CD14-positive monocyte (primary cell): ENCODE data around the gene CST7. TPM values are rescaled to one million over a fixed set of nuclear protein-coding genes. Genes with fewer than 3 reads are reported as not detected.

Source experiments
- DNase-seq, 3 donors: peaks; one replicate each; pipeline ENCODE4 v3.0.0-alpha.2; 2011 to 2022
- H2AFZ ChIP-seq: 2 replicates; pipeline ENCODE4 v1.6.0; 2012; ENCODE audit warnings: mild to moderate bottlenecking, low read depth, low read length, inconsistent platforms; ENCODE audit not compliant: insufficient read depth, poor library complexity, severe bottlenecking
- H3K27ac ChIP-seq, 2 donors: 1 replicate in 1 of 2; 2 replicates in 1 of 2; pipeline ENCODE4 v1.5.1; 2012 to 2013; ENCODE audit warnings: low read length in 2 of 2, control low read depth in 1 of 2, inconsistent platforms in 1 of 2, low read depth in 1 of 2, mild to moderate bottlenecking in 1 of 2
- H3K27me3 ChIP-seq, 2 donors: one replicate each; pipeline versions ENCODE4 v1.6.0 to v1.6.1; 2011 to 2013; ENCODE audit warnings: low read length in 2 of 2; ENCODE audit not compliant: control insufficient read depth in 2 of 2, insufficient read depth in 2 of 2
- H3K36me3 ChIP-seq, 2 donors: replicated peaks in 1 of 2; 1 replicate in 1 of 2; 2 replicates in 1 of 2; pipeline versions ENCODE4 v1.5.1 to v1.6.1; 2012 to 2013; ENCODE audit warnings: low read length in 2 of 2, control low read depth in 1 of 2, inconsistent platforms in 1 of 2, mild to moderate bottlenecking in 1 of 2; ENCODE audit not compliant: insufficient read depth in 2 of 2, control insufficient read depth in 1 of 2
- H3K4me1 ChIP-seq, 2 donors: 1 replicate in 1 of 2; 2 replicates in 1 of 2; pipeline versions ENCODE4 v1.5.1 to v1.6.1; 2012 to 2013; ENCODE audit warnings: low read length in 2 of 2, control low read depth in 1 of 2, inconsistent platforms in 1 of 2, mild to moderate bottlenecking in 1 of 2, moderate library complexity in 1 of 2; ENCODE audit not compliant: insufficient read depth in 2 of 2, control insufficient read depth in 1 of 2
- H3K4me2 ChIP-seq: replicated peaks from 2 replicates; pipeline ENCODE3; 2012; ENCODE audit warnings: low read length, moderate library complexity, mild to moderate bottlenecking; ENCODE audit not compliant: poor library complexity, severe bottlenecking; ENCODE audit errors: extremely low read depth
- H3K4me3 ChIP-seq, 3 experiments: fragments of 200-600 bp in 1 of 3; sonication (generic) in 1 of 3; replicated peaks in 1 of 3; 1 replicate in 2 of 3; 2 replicates in 1 of 3; pipeline ENCODE4 v1.5.1; 2011 to 2013; ENCODE audit warnings: low read length in 3 of 3, mild to moderate bottlenecking in 3 of 3, control low read depth in 2 of 3, low read depth in 2 of 3, inconsistent platforms in 1 of 3, moderate library complexity in 1 of 3
- H3K79me2 ChIP-seq: 2 replicates; pipeline ENCODE4 v1.6.0; 2012; ENCODE audit warnings: mild to moderate bottlenecking, control low read depth, inconsistent platforms, low read length, moderate library complexity; ENCODE audit not compliant: insufficient read depth
- H3K9ac ChIP-seq: 2 replicates; pipeline ENCODE4 v1.6.0; 2017; ENCODE audit warnings: low read length, mild to moderate bottlenecking; ENCODE audit not compliant: insufficient read depth, poor library complexity, severe bottlenecking
- H3K9me3 ChIP-seq, 2 donors: replicated peaks in 1 of 2; 1 replicate in 1 of 2; 2 replicates in 1 of 2; pipeline versions ENCODE4 v1.5.1 to v1.6.1; 2012 to 2013; ENCODE audit warnings: low read length in 2 of 2, control low read depth in 1 of 2; ENCODE audit not compliant: control insufficient read depth in 1 of 2, insufficient read depth in 1 of 2
- H4K20me1 ChIP-seq: 2 replicates; pipeline ENCODE4 v1.6.0; 2012; ENCODE audit warnings: mild to moderate bottlenecking, low read length, control low read depth, moderate library complexity; ENCODE audit not compliant: insufficient read depth
- H3K27ac Mint-ChIP-seq, 7 donors: one replicate each; pipeline ENCODE4 v1.8.0; 2020; ENCODE audit warnings: mild to moderate bottlenecking in 7 of 7, mixed read lengths in 7 of 7, moderate library complexity in 6 of 7, inconsistent platforms in 2 of 7
- H3K27me3 Mint-ChIP-seq, 3 donors: one replicate each; pipeline ENCODE4 v1.8.0; 2021 to 2022; ENCODE audit warnings: low read depth in 3 of 3, mild to moderate bottlenecking in 3 of 3, mixed read lengths in 3 of 3, moderate library complexity in 3 of 3, inconsistent platforms in 1 of 3
- H3K36me3 Mint-ChIP-seq, 2 donors: one replicate each; pipeline ENCODE4 v1.8.0; 2020; ENCODE audit warnings: mixed read lengths in 2 of 2, inconsistent platforms in 1 of 2, mild to moderate bottlenecking in 1 of 2
- H3K4me1 Mint-ChIP-seq: one replicate; pipeline ENCODE4 v1.8.0; 2020; ENCODE audit warnings: mild to moderate bottlenecking, mixed read lengths
- H3K4me3 Mint-ChIP-seq, 2 donors: one replicate each; pipeline ENCODE4 v1.8.0; 2020; ENCODE audit warnings: mild to moderate bottlenecking in 2 of 2, mixed read lengths in 2 of 2, moderate library complexity in 1 of 2
- H3K9me3 Mint-ChIP-seq, 7 donors: one replicate each; pipeline ENCODE4 v1.8.0; 2020 to 2022; ENCODE audit warnings: mixed read lengths in 7 of 7, mild to moderate bottlenecking in 6 of 7, moderate library complexity in 6 of 7, inconsistent platforms in 2 of 7
- CTCF ChIP-seq: fragments of 200-600 bp; IDR thresholded peaks from one replicate; pipeline ENCODE4 v1.8.0; 2022; ENCODE audit warnings: antibody characterized with exemption, mild to moderate bottlenecking
- WGBS: methylation state at CpG from one replicate; pipeline ENCODE4 v1.1.5; 2013; ENCODE audit warnings: missing lambda C conversion rate; ENCODE audit not compliant: insufficient coverage; 5-methylcytosine and 5-hydroxymethylcytosine counted together
- intact Hi-C, 2 donors: fragments of 100-400 bp; cut with micrococcal nuclease; formaldehyde crosslinking; loops; one replicate each; pipeline versions ENCODE4 v1.15.0 to v1.15.1; 2023
- polyA plus RNA-seq, 3 donors: library from polyadenylated mRNA; depleted of rRNA in 1 of 3; unstranded in 2 of 3; stranded (reverse) in 1 of 3; fragments of 300-500 nt in 2 of 3; fragments of >200 nt in 1 of 3; fragmentation: Illumina TruSeq in 2 of 3; gene quantifications; 1 replicate in 2 of 3; 2 replicates in 1 of 3; pipeline ENCODE4 v1.2.3, GENCODE V29; 2012 to 2021

The CST7 gene
- polyA plus RNA-seq, 3 donors: 1.2 to 3.2 (median 1.8) TPM

DNA sequence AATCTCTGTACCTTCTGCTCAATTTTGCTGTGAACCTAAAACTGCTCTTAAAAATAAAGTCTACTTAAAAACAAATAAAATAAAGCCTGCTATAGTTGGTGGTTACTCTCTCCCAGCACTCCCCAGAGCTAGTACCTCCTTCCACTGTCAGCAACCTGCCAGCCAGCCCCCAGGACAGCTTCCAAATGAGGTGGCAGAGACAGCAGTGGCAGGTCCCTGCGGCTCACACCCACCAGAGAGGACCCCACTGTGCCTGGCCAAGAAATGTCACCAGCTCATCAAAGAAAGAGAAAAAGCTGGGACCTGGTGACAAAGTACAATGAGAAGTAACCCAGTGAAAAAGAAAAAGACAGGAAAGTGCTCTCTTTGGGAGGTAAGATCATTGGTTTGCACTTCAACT is 28.3 kb downstream of the CST7 start:
- no peak for TF ChIP-seq CTCF
- no peak overlapping the region for H3K4me3 Mint-ChIP-seq
- peaks cover 3% of the 10 kb centered on the region for H4K20me1 ChIP-seq
- peak overlapping the region in 3 of 7 donors; percentile 4 to 65 (median 36) for H3K27ac Mint-ChIP-seq
- no peak overlapping the region for H3K9ac ChIP-seq
- peaks cover 0 to 16% (median 11%) of the 10 kb centered on the region in 7 donors for H3K9me3 Mint-ChIP-seq
- H3K4me3 ChIP-seq: no peak overlapping the region
- H3K9me3 ChIP-seq: peaks cover 0 to 10% of the 10 kb centered on the region in 2 donors
- peaks cover 31 to 34% of the 10 kb centered on the region in 2 donors for H3K4me1 ChIP-seq
- no CpG with 5 or more reads among the region's 1 CpG for WGBS
- H3K27me3 ChIP-seq: no peaks in the 10 kb centered on the region
- H3K27ac ChIP-seq: peak overlapping the region in 1 of 2 donors; percentile 19
- peaks cover 68% of the 10 kb centered on the region for H3K79me2 ChIP-seq
- no peaks in the 10 kb centered on the region for H3K27me3 Mint-ChIP-seq
- no peak overlapping the region for H2AFZ ChIP-seq
- peaks cover 33% of the 10 kb centered on the region for H3K4me1 Mint-ChIP-seq
- intact Hi-C loops: no loop called here
- H3K36me3 Mint-ChIP-seq: peaks cover 80 to 84% of the 10 kb centered on the region in 2 donors
- DNase-seq: no peak
- H3K36me3 ChIP-seq: peaks cover 52 to 83% of the 10 kb centered on the region in 2 donors
- H3K4me2 ChIP-seq: no peak overlapping the region

DNA sequence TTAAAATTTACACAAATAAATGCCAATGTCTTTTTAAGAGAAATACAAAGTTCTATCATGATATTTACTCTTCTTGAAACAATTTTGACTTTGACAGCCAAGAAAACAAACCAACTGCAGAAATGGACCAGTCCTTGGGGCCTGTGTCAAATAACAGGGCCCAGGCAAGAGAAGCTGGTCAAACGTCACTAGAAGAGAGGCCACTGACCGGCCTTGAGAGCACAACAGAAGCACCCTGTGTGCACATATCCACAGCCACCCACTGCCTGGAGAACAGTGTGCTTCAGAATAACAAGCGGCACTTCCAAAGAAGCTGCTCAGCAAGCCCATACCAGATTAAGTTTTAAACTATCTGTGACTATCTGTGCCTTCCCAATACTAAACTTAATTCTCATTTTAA is 28.7 kb downstream of the CST7 start:
- H3K9me3 Mint-ChIP-seq: peaks cover 0 to 16% (median 11%) of the 10 kb centered on the region in 7 donors
- H3K79me2 ChIP-seq: peaks cover 72% of the 10 kb centered on the region
- H3K27ac ChIP-seq: peak overlapping the region in 1 of 2 donors; percentile 19
- H3K4me3 Mint-ChIP-seq: no peak overlapping the region
- H2AFZ ChIP-seq: no peak overlapping the region
- WGBS: 100% methylated on average over 3 of the region's 3 CpGs
- no peak for DNase-seq
- H3K9ac ChIP-seq: no peak overlapping the region
- no peaks in the 10 kb centered on the region for H3K27me3 ChIP-seq
- H3K36me3 Mint-ChIP-seq: peaks cover 79 to 83% of the 10 kb centered on the region in 2 donors
- no peak overlapping the region for H3K4me2 ChIP-seq
- no peaks in the 10 kb centered on the region for H3K27me3 Mint-ChIP-seq
- H3K27ac Mint-ChIP-seq: no peak overlapping the region
- no peak for TF ChIP-seq CTCF
- peaks cover 3% of the 10 kb centered on the region for H4K20me1 ChIP-seq
- peaks cover 29 to 34% of the 10 kb centered on the region in 2 donors for H3K4me1 ChIP-seq
- peaks cover 47 to 80% of the 10 kb centered on the region in 2 donors for H3K36me3 ChIP-seq
- H3K9me3 ChIP-seq: peaks cover 0 to 10% of the 10 kb centered on the region in 2 donors
- H3K4me3 ChIP-seq: no peak overlapping the region
- intact Hi-C loops: no loop called here
- peaks cover 35% of the 10 kb centered on the region for H3K4me1 Mint-ChIP-seq
